Stimulated activated CD8-positive, alpha-beta memory T cell treated with anti-CD3 and anti-CD28 coated beads, Interleukin-4, amount 100 ng/mL, for 24 hours (primary cell): ENCODE data around the gene HECTD2.
"Not testable (repeated sequence)": the region's sequence is repeated elsewhere in the genome, so short reads cannot be mapped to it uniquely, and the experiment has no call there.

Experiments
- DNase-seq: peaks from one replicate; pipeline ENCODE4 v3.0.0-alpha.2; 2020; ENCODE audit warnings: low read depth

HECTD2 gene, protein sequence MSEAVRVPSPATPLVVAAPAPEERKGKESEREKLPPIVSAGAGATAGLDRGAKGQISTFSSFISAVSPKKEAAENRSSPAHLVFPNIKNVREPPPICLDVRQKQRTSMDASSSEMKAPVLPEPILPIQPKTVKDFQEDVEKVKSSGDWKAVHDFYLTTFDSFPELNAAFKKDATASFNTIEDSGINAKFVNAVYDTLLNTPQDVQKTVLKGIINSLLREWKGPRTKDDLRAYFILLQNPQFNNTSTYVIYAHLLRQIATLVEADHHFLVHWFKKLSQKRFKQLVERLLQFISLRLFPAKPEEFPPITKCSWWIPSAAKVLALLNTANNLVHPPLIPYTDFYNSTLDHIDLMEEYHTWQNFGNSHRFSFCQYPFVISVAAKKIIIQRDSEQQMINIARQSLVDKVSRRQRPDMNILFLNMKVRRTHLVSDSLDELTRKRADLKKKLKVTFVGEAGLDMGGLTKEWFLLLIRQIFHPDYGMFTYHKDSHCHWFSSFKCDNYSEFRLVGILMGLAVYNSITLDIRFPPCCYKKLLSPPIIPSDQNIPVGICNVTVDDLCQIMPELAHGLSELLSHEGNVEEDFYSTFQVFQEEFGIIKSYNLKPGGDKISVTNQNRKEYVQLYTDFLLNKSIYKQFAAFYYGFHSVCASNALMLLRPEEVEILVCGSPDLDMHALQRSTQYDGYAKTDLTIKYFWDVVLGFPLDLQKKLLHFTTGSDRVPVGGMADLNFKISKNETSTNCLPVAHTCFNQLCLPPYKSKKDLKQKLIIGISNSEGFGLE

GRCh38 chr10:91409869-91410637, at the start of gene HECTD2:
Gene HECTD2 (plus strand): TSS chr10:91410344. CDS start chr10:91410439, 95 bp downstream.
- peak; percentile 71 for DNase-seq

- DNase-seq, result no peak
These were observed 49.7 kb upstream of the HECTD2 start for GRCh38 chr10:91360461-91360860.

DNA sequence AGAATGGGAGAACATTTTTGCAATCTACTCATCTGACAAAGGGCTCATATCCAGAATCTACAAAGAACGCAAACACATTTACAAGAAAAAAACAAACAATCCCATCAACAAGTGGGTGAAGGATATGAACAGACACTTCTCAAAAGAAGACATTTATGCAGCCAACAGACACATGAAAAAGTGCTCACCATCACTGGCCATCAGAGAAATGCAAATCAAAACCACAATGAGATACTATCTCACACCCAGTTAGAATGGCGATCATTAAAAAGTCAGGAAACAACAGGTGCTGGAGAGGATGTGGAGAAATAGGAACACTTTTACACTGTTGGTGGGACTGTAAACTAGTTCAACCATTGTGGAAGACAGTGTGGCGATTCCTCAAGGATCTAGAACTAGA, 44.6 kb upstream of the HECTD2 start:
- not testable (repeated sequence) for DNase-seq

DNA sequence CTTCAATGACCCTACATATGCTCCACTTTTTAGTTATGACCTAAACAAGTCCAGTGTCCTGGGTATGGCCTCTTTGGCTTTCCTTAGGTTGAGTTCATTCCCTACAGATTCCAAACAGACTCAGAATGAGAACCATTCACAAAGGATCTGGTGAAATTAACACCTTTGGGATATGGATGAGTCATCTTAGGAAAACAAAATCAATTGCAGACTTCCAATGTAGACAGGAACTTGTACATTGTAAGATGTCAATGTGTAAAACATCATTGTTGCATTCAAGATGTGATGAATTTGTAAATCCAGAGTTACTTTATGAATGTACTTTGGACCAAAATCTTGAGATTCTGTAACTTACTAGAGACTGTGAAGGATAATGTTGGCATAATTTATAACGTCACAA, 43.4 kb upstream of the HECTD2 start:
- no peak for DNase-seq

DNA sequence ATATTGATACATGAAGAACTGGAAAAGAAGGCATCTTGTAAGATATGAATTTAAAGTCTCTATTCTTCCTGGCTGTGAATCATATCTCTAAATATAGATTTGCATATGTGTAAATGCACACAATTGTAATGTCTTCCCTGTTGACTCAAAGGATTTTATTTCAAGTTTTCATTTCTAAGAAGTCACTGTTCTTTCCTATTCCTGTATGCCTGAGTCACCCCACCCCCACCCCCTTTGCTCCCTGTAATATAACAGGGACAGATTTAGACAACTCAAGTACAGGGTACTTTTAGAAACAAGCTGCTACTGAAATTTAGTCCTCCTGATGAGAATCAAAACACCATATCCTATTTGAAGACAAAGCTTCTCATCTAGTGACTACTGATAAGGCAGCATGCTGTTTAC, 43.0 kb upstream of the HECTD2 start:
- no peak for DNase-seq

DNA sequence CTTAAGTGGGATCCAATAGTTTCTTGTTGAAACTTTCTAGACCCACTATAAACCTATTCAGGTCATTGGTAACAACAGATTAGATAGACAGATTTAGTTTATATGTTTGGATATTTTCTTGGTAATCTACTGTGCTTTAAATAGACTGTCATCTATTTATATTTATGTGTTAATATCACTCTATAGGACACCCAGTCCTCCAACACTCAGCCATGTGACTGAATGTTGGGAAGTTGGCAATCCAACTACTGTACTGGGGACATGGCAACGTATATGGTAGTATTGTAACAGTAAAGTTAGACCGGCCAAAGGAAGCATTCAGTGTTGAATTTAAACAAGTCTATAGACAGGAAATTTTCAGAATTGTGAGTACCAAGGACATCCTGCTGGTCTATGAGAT, 42.6 kb upstream of the HECTD2 start:
- DNase-seq, result no peak

GRCh38 chr10:91369978-91370589, 40.1 kb upstream of the HECTD2 start:
- not testable (repeated sequence) for DNase-seq

DNA sequence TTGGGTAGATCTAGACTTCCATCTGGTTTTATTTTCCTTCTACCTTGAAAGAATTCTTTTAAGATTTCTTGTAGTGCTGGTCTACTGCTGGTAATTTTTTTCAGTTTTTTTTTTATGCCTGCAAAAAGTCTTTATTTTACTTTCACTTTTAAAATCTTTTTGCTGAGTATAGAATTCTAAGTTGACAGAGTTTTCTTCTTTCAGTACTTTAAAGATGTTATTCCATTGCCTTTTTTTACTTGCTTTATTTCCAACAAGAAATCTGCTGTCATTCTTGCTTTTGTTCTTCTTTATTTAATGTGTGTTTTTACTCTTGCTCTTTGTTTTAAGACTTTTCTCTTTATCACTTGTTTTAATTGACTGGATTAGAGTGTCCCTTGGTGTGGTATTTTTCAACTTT, 36.1 kb upstream of the HECTD2 start:
- no peak for DNase-seq

- DNase-seq, result no peak
These were observed 32.1 kb upstream of the HECTD2 start for GRCh38 chr10:91378061-91378460.

DNA sequence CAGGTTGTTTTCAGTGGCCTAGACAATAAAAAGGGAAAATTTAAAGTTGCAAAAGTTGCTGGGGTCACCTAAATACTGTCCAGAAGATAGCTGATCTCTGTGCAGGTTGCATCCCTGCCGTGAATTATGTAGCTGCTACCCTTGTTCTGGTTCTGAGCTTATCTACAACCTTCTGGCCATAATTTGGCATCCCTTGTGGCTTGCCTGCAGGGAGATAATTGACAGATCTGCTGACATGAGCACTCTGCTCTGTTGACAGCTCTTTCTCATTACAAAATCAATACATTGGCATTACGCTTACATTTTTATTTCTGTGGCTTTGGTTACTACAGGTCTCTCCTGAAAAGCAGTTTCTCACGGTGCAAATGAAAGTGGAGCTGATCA, 29.3 kb upstream of the HECTD2 start:
- no peak for DNase-seq

- no peak for DNase-seq
These were observed 28.8 kb upstream of the HECTD2 start for GRCh38 chr10:91381257-91381891.

- no peak for DNase-seq
These were observed 24.6 kb upstream of the HECTD2 start for GRCh38 chr10:91385306-91386085.

- DNase-seq, result no peak
These were observed 20.3 kb upstream of the HECTD2 start for GRCh38 chr10:91389636-91390512.

DNA sequence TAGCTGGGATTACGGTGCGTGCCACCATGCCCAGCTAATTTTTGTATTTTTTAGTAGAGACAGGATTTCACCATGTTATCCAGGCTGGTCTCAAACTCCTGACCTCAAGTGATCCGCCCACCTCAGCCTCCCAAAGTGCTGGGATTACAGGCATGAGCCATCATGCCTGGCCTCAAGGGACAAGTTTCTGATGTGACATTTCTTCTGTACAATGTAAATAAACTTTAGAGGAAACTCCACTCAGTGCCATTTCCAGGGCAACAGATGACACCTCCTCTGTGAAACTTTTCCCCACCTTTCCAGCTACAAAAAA, 19.7 kb upstream of the HECTD2 start:
- DNase-seq, result not testable (repeated sequence)

- DNase-seq, result no peak
These were observed 18.2 kb upstream of the HECTD2 start for GRCh38 chr10:91391920-91392319.

- DNase-seq, result no peak
These were observed 3.8 kb upstream of the HECTD2 start for GRCh38 chr10:91406322-91406721.

GRCh38 chr10:91409069-91409868, 875 bp upstream of the HECTD2 start:
- DNase-seq, result peak; percentile 5

DNA sequence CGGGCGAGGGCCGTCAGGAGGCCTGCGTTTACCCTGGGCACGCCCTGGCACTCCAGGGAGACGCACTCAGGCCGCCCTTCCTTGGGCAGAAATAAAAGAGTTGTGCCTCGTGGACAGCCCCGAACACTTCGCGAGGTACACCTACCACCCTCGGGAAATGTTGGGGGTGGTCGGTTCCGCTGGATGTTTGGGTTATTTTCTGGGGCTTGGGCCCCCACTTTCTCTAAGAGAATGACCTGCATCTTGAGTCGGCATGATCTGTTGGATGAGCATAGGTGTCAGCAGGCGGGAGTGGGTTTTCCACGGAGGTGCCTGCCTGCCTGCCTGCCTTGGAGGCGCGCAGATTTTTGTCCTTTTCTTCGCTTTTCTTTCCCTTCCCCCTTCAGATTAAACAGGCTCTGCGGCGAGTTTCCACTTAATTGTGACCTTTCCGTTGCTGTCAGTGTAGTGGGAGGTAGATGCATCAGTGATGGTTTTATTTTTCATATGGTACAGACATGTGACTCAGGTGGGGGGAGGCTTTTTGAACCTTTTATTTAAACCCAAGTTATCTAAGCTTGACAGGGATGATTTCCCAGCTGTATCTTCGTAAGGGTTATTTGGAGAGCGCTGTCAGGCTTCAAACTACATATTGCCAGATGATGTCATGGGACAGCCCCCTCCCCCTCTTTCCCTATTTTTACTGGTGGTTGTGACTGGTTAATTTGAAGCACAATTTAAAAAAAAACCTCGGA, 661 bp downstream of the HECTD2 start:
- peak; percentile 4 for DNase-seq
